ENCODE results near the gene RBFOX2. TPM values are rescaled to one million over a fixed set of nuclear protein-coding genes. Genes with fewer than 3 reads are reported as not detected.
"Not testable (repeated sequence)": the region's sequence is repeated elsewhere in the genome, so short reads cannot be mapped to it uniquely, and the experiment has no call there.

The RBFOX2 gene
- total RNA-seq, 2 donors from 2014 or later: 104 to 120 TPM

GRCh38 chr22:35995348-35995747 is 33.3 kb downstream of the RBFOX2 start:
- H3K4me3 ChIP-seq (ENCODE audit: low read length): no peak overlapping the region
- 55 to 79% methylated on average over 4 to 7 of the region's 7 CpGs for WGBS, 2 experiments (ENCODE audit: insufficient coverage in 1 of 2, insufficient read length in 1 of 2)
- H3K9me3 ChIP-seq (ENCODE audit: control insufficient read depth, low read length): peaks cover 9% of the 10 kb centered on the region
- H3K27me3 Mint-ChIP-seq (ENCODE audit: insufficient read depth): no peaks in the 10 kb centered on the region
- no peak for TF ChIP-seq CTCF (conservative IDR thresholded peaks at IDR 0.05)
- H3K27ac ChIP-seq (ENCODE audit: low read depth, low read length): no peak overlapping the region
- H3K4me3 Mint-ChIP-seq: peak overlapping the region; percentile 3
- H3K36me3 ChIP-seq (ENCODE audit: control insufficient read depth, insufficient read depth, low read length): peaks cover 7% of the 10 kb centered on the region
- peaks cover 9% of the 10 kb centered on the region for H3K4me1 ChIP-seq (ENCODE audit: control insufficient read depth, insufficient read depth, low read length)
- H3K27me3 ChIP-seq (ENCODE audit: control insufficient read depth, insufficient read depth, low read length, poor library complexity, severe bottlenecking): no peaks in the 10 kb centered on the region
- H3K9ac ChIP-seq (ENCODE audit: extremely low read depth, low read length, poor library complexity, severe bottlenecking): no peak overlapping the region
- peaks cover 16% of the 10 kb centered on the region for H3K36me3 Mint-ChIP-seq (ENCODE audit: low read depth)
- peaks cover 39% of the 10 kb centered on the region for H3K4me1 Mint-ChIP-seq
- peak overlapping the region; percentile 65 for H3K27ac Mint-ChIP-seq
- no peaks in the 10 kb centered on the region for H3K9me3 Mint-ChIP-seq
- DNase-seq: peak; percentile 53

GRCh38 chr22:35993727-35994126 is 34.9 kb downstream of the RBFOX2 start:
- H3K27ac Mint-ChIP-seq; H3K9ac ChIP-seq (ENCODE audit: extremely low read depth, low read length, poor library complexity, severe bottlenecking); H3K27me3 ChIP-seq (ENCODE audit: control insufficient read depth, insufficient read depth, low read length, poor library complexity, severe bottlenecking); H3K36me3 ChIP-seq (ENCODE audit: control insufficient read depth, insufficient read depth, low read length); H3K9me3 ChIP-seq (ENCODE audit: control insufficient read depth, low read length); H3K4me1 ChIP-seq (ENCODE audit: control insufficient read depth, insufficient read depth, low read length); H3K9me3 Mint-ChIP-seq; H3K4me3 Mint-ChIP-seq; H3K27ac ChIP-seq (ENCODE audit: low read depth, low read length); DNase-seq; H3K4me3 ChIP-seq (ENCODE audit: low read length); H3K27me3 Mint-ChIP-seq (ENCODE audit: insufficient read depth): not testable (repeated sequence)
- WGBS, 2 experiments (ENCODE audit: insufficient coverage in 1 of 2, insufficient read length in 1 of 2): 96 to 100% methylated on average over 1 to 5 of the region's 5 CpGs
- H3K36me3 Mint-ChIP-seq (ENCODE audit: low read depth): peaks cover 14% of the 10 kb centered on the region
- peaks cover 38% of the 10 kb centered on the region for H3K4me1 Mint-ChIP-seq

GRCh38 chr22:35993048-35993714 is 35.4 kb downstream of the RBFOX2 start:
- peaks cover 9% of the 10 kb centered on the region for H3K4me1 ChIP-seq (ENCODE audit: control insufficient read depth, insufficient read depth, low read length)
- no peak overlapping the region for H3K27ac ChIP-seq (ENCODE audit: low read depth, low read length)
- Mint-ChIP-seq H3K36me3 (ENCODE audit: low read depth) (peaks cover 11% of the 10 kb centered on the region), H3K27ac (no peak overlapping the region), H3K4me3 (no peak overlapping the region), H3K9me3 (no peaks in the 10 kb centered on the region), H3K4me1 (peaks cover 38% of the 10 kb centered on the region), H3K27me3 (ENCODE audit: insufficient read depth) (no peaks in the 10 kb centered on the region)
- 91 to 100% methylated on average over 3 of the region's 3 CpGs for WGBS, 2 experiments (ENCODE audit: insufficient coverage in 1 of 2, insufficient read length in 1 of 2)
- TF ChIP-seq CTCF (conservative IDR thresholded peaks at IDR 0.05): no peak
- H3K9me3 ChIP-seq (ENCODE audit: control insufficient read depth, low read length): peaks cover 9% of the 10 kb centered on the region
- H3K27me3 ChIP-seq (ENCODE audit: control insufficient read depth, insufficient read depth, low read length, poor library complexity, severe bottlenecking): no peaks in the 10 kb centered on the region
- H3K9ac ChIP-seq (ENCODE audit: extremely low read depth, low read length, poor library complexity, severe bottlenecking): no peak overlapping the region
- no peak overlapping the region for H3K4me3 ChIP-seq (ENCODE audit: low read length)
- H3K36me3 ChIP-seq (ENCODE audit: control insufficient read depth, insufficient read depth, low read length): peaks cover 12% of the 10 kb centered on the region
- DNase-seq: no peak

- H3K36me3 Mint-ChIP-seq (ENCODE audit: low read depth): peaks cover 11% of the 10 kb centered on the region
- TF ChIP-seq CTCF (conservative IDR thresholded peaks at IDR 0.05): no peak
- H3K4me3 ChIP-seq (ENCODE audit: low read length): no peak overlapping the region
- no peak overlapping the region for H3K27ac Mint-ChIP-seq
- H3K27me3 Mint-ChIP-seq (ENCODE audit: insufficient read depth): no peaks in the 10 kb centered on the region
- peaks cover 3% of the 10 kb centered on the region for H3K4me1 ChIP-seq (ENCODE audit: control insufficient read depth, insufficient read depth, low read length)
- H3K4me1 Mint-ChIP-seq: peaks cover 33% of the 10 kb centered on the region
- no peak overlapping the region for H3K9ac ChIP-seq (ENCODE audit: extremely low read depth, low read length, poor library complexity, severe bottlenecking)
- H3K36me3 ChIP-seq (ENCODE audit: control insufficient read depth, insufficient read depth, low read length): peaks cover 12% of the 10 kb centered on the region
- H3K9me3 ChIP-seq (ENCODE audit: control insufficient read depth, low read length): peaks cover 9% of the 10 kb centered on the region
- no peaks in the 10 kb centered on the region for H3K9me3 Mint-ChIP-seq
- no peak overlapping the region for H3K27ac ChIP-seq (ENCODE audit: low read depth, low read length)
- no peak for DNase-seq
- H3K27me3 ChIP-seq (ENCODE audit: control insufficient read depth, insufficient read depth, low read length, poor library complexity, severe bottlenecking): no peaks in the 10 kb centered on the region
- WGBS, 2 experiments (ENCODE audit: insufficient coverage in 1 of 2, insufficient read length in 1 of 2): 92 to 100% methylated on average over 2 of the region's 2 CpGs
- no peak overlapping the region for H3K4me3 Mint-ChIP-seq
Measured at GRCh38 chr22:35991168-35991567, 37.5 kb downstream of the RBFOX2 start.
